GM06990 (cell line): ENCODE data around the gene SLFNL1.

Experiments
- DNase-seq: peaks from one replicate; pipeline ENCODE4 v3.0.0-alpha.2; 2011; ENCODE audit not compliant: insufficient read length; ENCODE audit errors: extremely low read depth
- H3K27me3 ChIP-seq: replicated peaks from 2 replicates; pipeline ENCODE4 v1.6.0; 2011; ENCODE audit warnings: low read length; ENCODE audit not compliant: control insufficient read depth, insufficient read depth
- H3K36me3 ChIP-seq: 2 replicates; pipeline ENCODE4 v1.5.1; 2011; ENCODE audit warnings: low read length; ENCODE audit not compliant: control insufficient read depth, insufficient read depth
- H3K4me3 ChIP-seq: replicated peaks from 2 replicates; pipeline ENCODE4 v1.5.1; 2011; ENCODE audit warnings: low read depth, mild to moderate bottlenecking, control low read depth, low read length
- CTCF ChIP-seq: IDR thresholded peaks from 2 replicates; pipeline ENCODE4 v1.5.1; 2011; ENCODE audit warnings: low read length, control low read depth, mild to moderate bottlenecking, inconsistent platforms; ENCODE audit not compliant: insufficient read depth, poor library complexity, severe bottlenecking

SLFNL1 gene

GRCh38 chr1:40980453-40981121, 40.9 kb downstream of the SLFNL1 start:
- peak; percentile 51 for DNase-seq
- Histone ChIP-seq H3K4me3 (peak overlapping the region; percentile 65), H3K36me3 (peaks cover 6% of the 10 kb centered on the region), H3K27me3 (no peaks in the 10 kb centered on the region)
- no peak for TF ChIP-seq CTCF

- Histone ChIP-seq H3K36me3 (peaks cover 4% of the 10 kb centered on the region), H3K4me3 (peak overlapping the region; percentile 65), H3K27me3 (no peaks in the 10 kb centered on the region)
- DNase-seq: no peak
- TF ChIP-seq CTCF: no peak
Observed at GRCh38 chr1:40980068-40980452, 41.5 kb downstream of the SLFNL1 start.

- H3K4me3 ChIP-seq: peak within 1 kb of the TSS; percentile 65
- TF ChIP-seq CTCF: peak; percentile 37
- peak; percentile 95 for DNase-seq
- H3K27me3 ChIP-seq: no peaks in the 10 kb centered on the region
- no peaks in the 10 kb centered on the region; the same call in 1 of the 2 replicates for H3K36me3 ChIP-seq
Observed at GRCh38 chr1:40979241-40980067, 42.1 kb downstream of the SLFNL1 start, which contains the start of gene CTPS1. Gene CTPS1, plus strand, starts transcription at chr1:40979696. Its CDS starts 3,595 bp downstream, at chr1:40983291.

GRCh38 chr1:40978886-40979240, 42.7 kb downstream of the SLFNL1 start:
- Histone ChIP-seq H3K27me3 (no peaks in the 10 kb centered on the region), H3K36me3 (no peaks in the 10 kb centered on the region; the same call in 1 of the 2 replicates), H3K4me3 (peak overlapping the region; percentile 65)
- TF ChIP-seq CTCF: no peak
- DNase-seq: no peak

- TF ChIP-seq CTCF: no peak
- no peak for DNase-seq
- no peaks in the 10 kb centered on the region for H3K27me3 ChIP-seq
Observed at GRCh38 chr1:40977716-40978115, 43.8 kb downstream of the SLFNL1 start.

More at GRCh38 chr1:40977716-40978115, 43.8 kb downstream of the SLFNL1 start:
- Histone ChIP-seq H3K4me3 (no peak overlapping the region), H3K36me3 (no peaks in the 10 kb centered on the region)
